Measurements from ENCODE around the gene CDK10.
"Not testable (repeated sequence)": the region's sequence is repeated elsewhere in the genome, so short reads cannot be mapped to it uniquely, and the experiment has no call there.

Gene CDK10

GRCh38 chr16:89686520-89687091 is at the start of gene CDK10:
Gene CDK10, plus strand, starts transcription at chr16:89686689. Its CDS starts 22 bp downstream, at chr16:89686711.
- DNase-seq (ENCODE audit: low spot score), result peak; percentile 85

GRCh38 chr16:89637379-89637778 is 49.1 kb upstream of the CDK10 start:
- DNase-seq (ENCODE audit: low spot score), result no peak

- no peak for DNase-seq (ENCODE audit: low spot score)
Observed at GRCh38 chr16:89638455-89638854, 48.0 kb upstream of the CDK10 start.

- DNase-seq (ENCODE audit: low spot score), result no peak
Observed at GRCh38 chr16:89639385-89639784, 47.1 kb upstream of the CDK10 start.

GRCh38 chr16:89641458-89642119 is 44.9 kb upstream of the CDK10 start:
- DNase-seq (ENCODE audit: low spot score), result no peak

- DNase-seq (ENCODE audit: low spot score), result no peak
Observed at GRCh38 chr16:89642574-89642973, 43.9 kb upstream of the CDK10 start.

- DNase-seq (ENCODE audit: low spot score), result no peak
Observed at GRCh38 chr16:89643769-89644300, 42.7 kb upstream of the CDK10 start.

GRCh38 chr16:89645122-89645521 is 41.4 kb upstream of the CDK10 start:
- no peak for DNase-seq (ENCODE audit: low spot score)

- DNase-seq (ENCODE audit: low spot score), result no peak
Observed at GRCh38 chr16:89646270-89646669, 40.2 kb upstream of the CDK10 start.

- no peak for DNase-seq (ENCODE audit: low spot score)
Observed at GRCh38 chr16:89646906-89647305, 39.6 kb upstream of the CDK10 start.

- no peak for DNase-seq (ENCODE audit: low spot score)
Observed at GRCh38 chr16:89651584-89651983, 34.9 kb upstream of the CDK10 start.

- no peak for DNase-seq (ENCODE audit: low spot score)
Observed at GRCh38 chr16:89653656-89654295, 32.7 kb upstream of the CDK10 start.

GRCh38 chr16:89655062-89655643 is 31.3 kb upstream of the CDK10 start:
- peak; percentile 31 for DNase-seq (ENCODE audit: low spot score)

- DNase-seq (ENCODE audit: low spot score), result no peak
Observed at GRCh38 chr16:89656435-89657121, 29.9 kb upstream of the CDK10 start.

- DNase-seq (ENCODE audit: low spot score), result peak; percentile 92
Observed at GRCh38 chr16:89657442-89658220, 28.9 kb upstream of the CDK10 start, which contains the start of the genes CHMP1A and SPATA33. Gene CHMP1A, minus strand, starts transcription at chr16:89657708. Its CDS starts 120 bp downstream, at chr16:89657588. Gene SPATA33, plus strand, starts transcription at chr16:89657836. Its CDS starts 76 bp downstream, at chr16:89657912.

- DNase-seq (ENCODE audit: low spot score), result no peak
Observed at GRCh38 chr16:89658221-89658879, 28.1 kb upstream of the CDK10 start.

GRCh38 chr16:89660146-89660545 is 26.3 kb upstream of the CDK10 start:
- no peak for DNase-seq (ENCODE audit: low spot score)

GRCh38 chr16:89661215-89661614 is 25.3 kb upstream of the CDK10 start:
- no peak for DNase-seq (ENCODE audit: low spot score)

GRCh38 chr16:89664238-89664637 is 22.3 kb upstream of the CDK10 start:
- not testable (repeated sequence) for DNase-seq (ENCODE audit: low spot score)

GRCh38 chr16:89667000-89667399 is 19.5 kb upstream of the CDK10 start:
- not testable (repeated sequence) for DNase-seq (ENCODE audit: low spot score)

- DNase-seq (ENCODE audit: low spot score), result no peak
Observed at GRCh38 chr16:89667633-89668032, 18.9 kb upstream of the CDK10 start.
